ENCODE data around the gene KIF6.

DNA sequence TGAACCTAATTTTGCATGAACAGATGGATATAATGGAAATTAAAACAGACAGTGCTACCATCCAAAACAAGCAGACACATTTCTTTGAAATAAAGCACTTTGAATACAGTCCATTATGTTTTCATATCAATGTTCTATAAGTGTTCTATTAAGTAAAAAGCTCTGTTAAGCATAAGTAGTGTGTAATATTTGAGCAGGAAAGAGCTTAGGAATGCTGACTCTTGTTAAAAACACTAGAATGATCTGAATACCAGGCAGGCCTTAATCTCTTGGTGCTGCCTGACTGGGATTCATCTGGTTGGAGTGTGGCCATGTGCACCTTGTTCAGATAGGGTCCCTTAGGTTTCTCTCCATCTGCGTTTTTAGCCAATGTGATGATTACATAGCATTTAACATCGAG, 130.9 kb downstream of the KIF6 start:
- no peak for TF ChIP-seq ZEB2 (tag by site-specific recombination; IDR thresholded peaks at IDR 0.05)
- TF ChIP-seq ZNF561 (tag by site-specific recombination; IDR thresholded peaks at IDR 0.05; ENCODE audit: borderline replicate concordance) = no peak
- no peak for TF ChIP-seq GLI2 (tag by site-specific recombination; IDR thresholded peaks at IDR 0.05; ENCODE audit: borderline replicate concordance, low read depth)
- TF ChIP-seq, protein P1, sequence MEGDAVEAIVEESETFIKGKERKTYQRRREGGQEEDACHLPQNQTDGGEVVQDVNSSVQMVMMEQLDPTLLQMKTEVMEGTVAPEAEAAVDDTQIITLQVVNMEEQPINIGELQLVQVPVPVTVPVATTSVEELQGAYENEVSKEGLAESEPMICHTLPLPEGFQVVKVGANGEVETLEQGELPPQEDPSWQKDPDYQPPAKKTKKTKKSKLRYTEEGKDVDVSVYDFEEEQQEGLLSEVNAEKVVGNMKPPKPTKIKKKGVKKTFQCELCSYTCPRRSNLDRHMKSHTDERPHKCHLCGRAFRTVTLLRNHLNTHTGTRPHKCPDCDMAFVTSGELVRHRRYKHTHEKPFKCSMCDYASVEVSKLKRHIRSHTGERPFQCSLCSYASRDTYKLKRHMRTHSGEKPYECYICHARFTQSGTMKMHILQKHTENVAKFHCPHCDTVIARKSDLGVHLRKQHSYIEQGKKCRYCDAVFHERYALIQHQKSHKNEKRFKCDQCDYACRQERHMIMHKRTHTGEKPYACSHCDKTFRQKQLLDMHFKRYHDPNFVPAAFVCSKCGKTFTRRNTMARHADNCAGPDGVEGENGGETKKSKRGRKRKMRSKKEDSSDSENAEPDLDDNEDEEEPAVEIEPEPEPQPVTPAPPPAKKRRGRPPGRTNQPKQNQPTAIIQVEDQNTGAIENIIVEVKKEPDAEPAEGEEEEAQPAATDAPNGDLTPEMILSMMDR (tag by site-specific recombination; IDR thresholded peaks at IDR 0.05) = no peak
- no peak for TF ChIP-seq ZBTB1 (tag by site-specific recombination; IDR thresholded peaks at IDR 0.05)
- TF ChIP-seq YY2 (tag by site-specific recombination; IDR thresholded peaks at IDR 0.05) = no peak
